Measurements from ENCODE around the gene PEX14.

- TF ChIP-seq, protein P1, sequence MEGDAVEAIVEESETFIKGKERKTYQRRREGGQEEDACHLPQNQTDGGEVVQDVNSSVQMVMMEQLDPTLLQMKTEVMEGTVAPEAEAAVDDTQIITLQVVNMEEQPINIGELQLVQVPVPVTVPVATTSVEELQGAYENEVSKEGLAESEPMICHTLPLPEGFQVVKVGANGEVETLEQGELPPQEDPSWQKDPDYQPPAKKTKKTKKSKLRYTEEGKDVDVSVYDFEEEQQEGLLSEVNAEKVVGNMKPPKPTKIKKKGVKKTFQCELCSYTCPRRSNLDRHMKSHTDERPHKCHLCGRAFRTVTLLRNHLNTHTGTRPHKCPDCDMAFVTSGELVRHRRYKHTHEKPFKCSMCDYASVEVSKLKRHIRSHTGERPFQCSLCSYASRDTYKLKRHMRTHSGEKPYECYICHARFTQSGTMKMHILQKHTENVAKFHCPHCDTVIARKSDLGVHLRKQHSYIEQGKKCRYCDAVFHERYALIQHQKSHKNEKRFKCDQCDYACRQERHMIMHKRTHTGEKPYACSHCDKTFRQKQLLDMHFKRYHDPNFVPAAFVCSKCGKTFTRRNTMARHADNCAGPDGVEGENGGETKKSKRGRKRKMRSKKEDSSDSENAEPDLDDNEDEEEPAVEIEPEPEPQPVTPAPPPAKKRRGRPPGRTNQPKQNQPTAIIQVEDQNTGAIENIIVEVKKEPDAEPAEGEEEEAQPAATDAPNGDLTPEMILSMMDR (IDR thresholded peaks at IDR 0.05; ENCODE audit: poor library complexity): no peak
- no peak for TF ChIP-seq EZH2phosphoT487 (IDR thresholded peaks at IDR 0.05; ENCODE audit: low read depth, severe bottlenecking, unreplicated experiment)
- TF ChIP-seq EZH2 (IDR thresholded peaks at IDR 0.05; ENCODE audit: borderline replicate concordance): no peak
Observed at GRCh38 chr1:10632691-10633090, 157.9 kb downstream of the PEX14 start.

Data from hepatocyte (in vitro differentiated cells).